HG03066 (cell line): ENCODE measurements around the gene GRK7.

Experiments used
- ATAC-seq: cut with Tn5 transposase; IDR thresholded peaks from one replicate; pipeline ENCODE4 v1.9.1; 2021; ENCODE audit warnings: low read depth; ENCODE audit not compliant: unreplicated experiment

GRK7 gene

GRCh38 chr3:141763088-141763750 lies at the start of gene GRK7:
TSS of gene GRK7 (plus strand) at chr3:141763408. CDS start at chr3:141778285, 14,877 bp downstream.
- no peak for ATAC-seq

DNA sequence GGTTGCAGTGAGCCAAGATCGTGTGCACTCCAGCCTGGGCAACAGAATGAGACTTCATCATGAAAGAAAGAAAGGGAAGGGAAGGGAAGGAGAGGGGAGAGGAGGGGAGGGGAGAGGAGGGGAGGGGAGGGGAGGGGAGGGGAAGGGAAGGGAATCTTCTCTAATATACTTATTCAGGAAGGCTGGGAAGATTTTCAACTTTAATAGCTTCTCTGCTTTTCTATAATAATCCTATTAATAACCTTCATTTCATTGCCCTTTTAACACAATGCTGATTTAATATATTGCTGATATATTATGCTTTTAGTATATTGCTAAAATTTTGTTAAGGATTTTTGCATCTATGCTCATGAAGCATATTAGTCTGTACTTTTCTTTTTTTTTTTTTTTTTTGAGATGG lies 48.5 kb upstream of the GRK7 start:
- no peak for ATAC-seq

DNA sequence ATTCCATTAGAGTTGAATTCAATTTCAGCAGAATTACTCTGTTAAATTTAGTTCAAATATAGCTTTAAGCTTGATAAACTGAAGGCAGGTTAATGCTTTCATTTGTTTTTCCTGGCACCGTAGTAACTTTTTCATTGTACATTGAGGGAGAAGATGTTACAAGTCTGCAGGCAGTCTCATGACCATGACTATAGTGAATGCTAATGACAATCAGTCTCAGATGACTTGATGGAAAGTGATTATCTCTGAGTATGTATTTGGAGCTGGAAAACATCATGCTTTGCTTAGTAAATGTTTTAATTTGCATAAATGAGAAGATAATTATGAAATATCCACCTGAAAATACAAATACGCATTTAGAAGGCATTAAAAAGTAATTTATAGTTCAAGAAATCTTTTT lies 41.1 kb upstream of the GRK7 start:
- ATAC-seq, result no peak

- ATAC-seq, result no peak
Observed at GRCh38 chr3:141722648-141723047, 40.6 kb upstream of the GRK7 start.

- no peak for ATAC-seq
Observed at GRCh38 chr3:141723255-141723654, 40.0 kb upstream of the GRK7 start.

- no peak for ATAC-seq
Observed at GRCh38 chr3:141724186-141724585, 39.0 kb upstream of the GRK7 start.

- no peak for ATAC-seq
Observed at GRCh38 chr3:141725036-141725435, 38.2 kb upstream of the GRK7 start.

DNA sequence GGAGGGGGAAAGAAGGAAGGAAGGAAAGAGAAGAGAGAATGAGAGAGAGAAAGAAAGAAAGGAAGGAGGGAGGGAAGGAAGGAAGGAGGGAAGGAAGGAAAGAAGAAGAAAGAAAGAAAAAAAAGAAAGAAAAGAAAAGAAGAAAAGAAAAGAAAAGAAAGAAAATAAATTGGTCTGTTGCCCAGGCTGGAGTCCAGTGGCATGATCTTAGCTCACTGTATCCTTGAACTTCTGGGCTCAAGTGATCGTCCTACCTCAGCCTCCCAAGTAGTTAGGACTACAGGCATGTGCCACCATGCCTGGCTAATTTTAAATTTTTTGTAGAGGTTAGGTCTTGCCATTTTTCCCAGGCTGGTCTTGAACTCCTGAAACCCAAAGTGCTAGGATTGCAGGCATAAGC lies 36.7 kb upstream of the GRK7 start:
- ATAC-seq, result no peak

DNA sequence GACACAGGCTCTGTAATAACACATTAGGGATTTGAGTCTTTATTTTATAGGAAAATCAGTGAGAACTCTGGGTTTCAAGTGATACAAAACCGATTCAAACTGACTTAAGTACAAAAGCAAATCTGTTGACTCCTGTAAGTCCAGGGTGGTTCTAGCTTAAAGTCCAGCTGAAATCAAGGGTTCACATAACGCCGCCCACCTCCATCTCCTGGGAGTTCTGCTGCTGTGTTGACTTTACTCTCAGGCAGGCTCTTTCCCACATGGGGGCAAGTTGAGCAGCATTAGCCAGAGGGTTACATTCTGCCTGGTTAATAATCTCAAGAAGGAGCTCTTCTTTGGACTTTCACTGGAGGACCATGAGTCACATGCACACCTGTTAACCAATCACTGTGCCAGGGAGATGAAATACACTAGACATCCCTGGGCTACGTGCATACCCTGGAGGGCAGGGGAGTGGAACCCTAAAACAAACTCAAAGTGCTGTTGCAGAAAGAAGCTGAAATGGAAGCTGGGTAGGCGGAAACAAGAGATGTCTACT lies 34.8 kb upstream of the GRK7 start:
- no peak for ATAC-seq

GRCh38 chr3:141729240-141729639 lies 34.0 kb upstream of the GRK7 start:
- no peak for ATAC-seq

DNA sequence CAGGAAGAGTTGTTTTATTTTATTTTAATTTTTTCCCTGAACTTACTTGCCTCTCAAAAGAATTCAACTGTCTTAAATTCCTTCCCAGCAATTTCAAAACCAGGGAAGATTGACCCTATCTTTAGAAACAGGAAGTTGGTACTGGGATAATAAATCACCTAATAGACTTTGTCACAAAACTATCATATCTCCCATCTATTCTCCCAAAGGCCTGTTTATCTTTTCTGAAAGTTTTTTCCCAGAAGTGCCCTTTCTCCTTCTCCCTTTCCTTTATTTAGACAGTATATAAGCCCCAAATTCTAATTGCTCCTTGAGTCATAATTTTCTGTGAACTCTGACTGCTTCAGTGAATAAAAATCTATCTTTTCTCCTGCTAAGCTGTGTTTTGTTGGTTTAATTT lies 28.0 kb upstream of the GRK7 start:
- no peak for ATAC-seq

DNA sequence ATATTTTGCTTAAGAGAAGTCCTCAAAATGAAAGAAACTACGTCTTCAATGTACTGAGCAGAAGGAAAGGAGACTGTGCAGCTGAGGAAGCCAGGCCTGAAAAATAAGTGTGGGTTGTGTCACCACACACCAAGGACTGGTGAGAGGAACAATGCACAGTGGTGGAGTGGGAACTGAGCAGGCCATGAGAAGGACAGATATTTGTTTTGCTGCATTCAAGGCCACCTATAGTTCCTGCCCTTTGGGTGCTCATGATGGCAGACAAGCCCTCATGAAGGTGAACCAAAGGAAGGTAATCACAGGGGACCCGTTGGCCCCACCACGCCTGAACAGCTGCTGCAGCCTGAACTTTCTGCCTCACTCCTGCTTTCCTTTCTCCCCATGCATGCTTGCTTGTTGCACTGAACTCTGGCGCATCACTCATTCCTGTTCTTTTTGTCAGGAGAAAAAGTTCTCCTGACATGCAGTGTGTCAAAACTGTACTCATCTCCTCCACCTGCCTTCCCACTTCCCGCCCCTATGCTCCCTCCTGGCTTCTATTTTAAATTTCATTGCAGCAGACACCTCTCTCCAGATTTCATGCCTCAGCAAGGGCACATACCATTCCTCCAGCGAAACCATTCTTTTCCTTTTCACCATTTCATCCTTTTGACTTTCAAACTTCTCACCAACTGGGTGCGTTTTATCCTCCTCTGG lies 27.3 kb upstream of the GRK7 start:
- no peak for ATAC-seq

GRCh38 chr3:141737093-141737492 lies 26.1 kb upstream of the GRK7 start:
- no peak for ATAC-seq

GRCh38 chr3:141737678-141738021 lies 25.6 kb upstream of the GRK7 start:
- ATAC-seq, result no peak

GRCh38 chr3:141738022-141738890 lies 25.0 kb upstream of the GRK7 start, which contains the start of gene RNF7:
TSS of gene RNF7 (plus strand) at chr3:141738298. CDS start at chr3:141738342, 44 bp downstream.
- ATAC-seq, result peak; percentile 90

- no peak for ATAC-seq
Observed at GRCh38 chr3:141738891-141739363, 24.3 kb upstream of the GRK7 start.

GRCh38 chr3:141739731-141740130 lies 23.5 kb upstream of the GRK7 start:
- ATAC-seq, result no peak

- no peak for ATAC-seq
Observed at GRCh38 chr3:141740349-141740748, 22.9 kb upstream of the GRK7 start.

DNA sequence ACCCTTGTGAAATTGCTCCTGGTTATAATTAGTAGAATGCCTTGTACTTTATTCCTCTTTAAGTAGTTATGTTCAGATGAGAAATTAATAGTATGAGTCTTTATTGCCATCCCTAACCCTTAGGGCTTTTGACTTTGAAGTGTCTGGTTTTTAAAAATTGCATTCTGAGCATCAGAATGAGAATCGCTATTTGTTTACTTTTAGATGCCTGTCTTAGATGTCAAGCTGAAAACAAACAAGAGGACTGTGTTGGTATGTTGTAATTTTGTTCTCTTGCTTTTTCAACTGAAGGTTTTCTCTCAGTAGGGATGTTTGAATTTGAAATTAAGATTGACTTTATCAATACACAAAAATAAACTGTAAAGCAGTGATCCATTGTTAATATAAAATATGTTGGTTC lies 19.9 kb upstream of the GRK7 start:
- ATAC-seq, result no peak

DNA sequence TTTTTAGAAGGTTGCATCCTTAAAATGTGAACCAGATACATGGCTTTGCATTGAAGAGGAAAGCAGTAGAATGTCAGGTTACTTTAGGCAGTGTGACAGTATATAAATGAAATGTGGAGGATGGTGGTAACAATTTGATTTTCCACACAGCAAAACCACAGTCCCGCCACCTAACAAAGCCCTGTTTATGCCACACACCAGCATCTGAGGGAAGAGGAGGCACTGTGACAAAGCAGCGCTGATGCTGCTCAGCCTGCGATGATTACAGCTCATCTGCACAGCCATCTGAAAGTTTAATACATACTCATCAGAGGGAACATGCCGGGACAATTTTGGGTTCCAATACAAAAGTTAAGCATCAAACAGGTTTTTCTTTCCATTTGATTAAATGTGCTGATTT lies 16.2 kb upstream of the GRK7 start:
- no peak for ATAC-seq

DNA sequence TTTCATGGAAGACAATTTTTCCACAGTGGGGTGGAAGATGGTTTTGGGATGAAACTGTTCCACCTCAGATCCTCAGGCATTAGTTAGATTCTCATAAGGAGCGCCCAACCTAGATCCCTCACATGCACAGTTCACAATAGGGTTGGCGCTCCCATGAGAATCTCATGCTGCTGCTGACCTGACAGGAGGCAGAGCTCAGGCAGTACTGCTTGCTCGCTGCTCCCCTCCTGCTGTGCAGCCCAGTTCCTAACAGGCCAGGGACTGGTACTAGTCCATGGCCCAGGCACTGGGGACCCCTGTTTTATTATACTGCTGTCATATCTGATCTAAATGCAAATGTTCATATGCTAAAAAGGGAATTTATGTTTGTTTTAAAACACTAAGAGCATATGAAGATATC lies 9.8 kb upstream of the GRK7 start:
- no peak for ATAC-seq
